Measurements from ENCODE around the gene TRAF3IP1.
"Not testable (repeated sequence)": the region's sequence is repeated elsewhere in the genome, so short reads cannot be mapped to it uniquely, and the experiment has no call there.

TRAF3IP1 gene

DNA sequence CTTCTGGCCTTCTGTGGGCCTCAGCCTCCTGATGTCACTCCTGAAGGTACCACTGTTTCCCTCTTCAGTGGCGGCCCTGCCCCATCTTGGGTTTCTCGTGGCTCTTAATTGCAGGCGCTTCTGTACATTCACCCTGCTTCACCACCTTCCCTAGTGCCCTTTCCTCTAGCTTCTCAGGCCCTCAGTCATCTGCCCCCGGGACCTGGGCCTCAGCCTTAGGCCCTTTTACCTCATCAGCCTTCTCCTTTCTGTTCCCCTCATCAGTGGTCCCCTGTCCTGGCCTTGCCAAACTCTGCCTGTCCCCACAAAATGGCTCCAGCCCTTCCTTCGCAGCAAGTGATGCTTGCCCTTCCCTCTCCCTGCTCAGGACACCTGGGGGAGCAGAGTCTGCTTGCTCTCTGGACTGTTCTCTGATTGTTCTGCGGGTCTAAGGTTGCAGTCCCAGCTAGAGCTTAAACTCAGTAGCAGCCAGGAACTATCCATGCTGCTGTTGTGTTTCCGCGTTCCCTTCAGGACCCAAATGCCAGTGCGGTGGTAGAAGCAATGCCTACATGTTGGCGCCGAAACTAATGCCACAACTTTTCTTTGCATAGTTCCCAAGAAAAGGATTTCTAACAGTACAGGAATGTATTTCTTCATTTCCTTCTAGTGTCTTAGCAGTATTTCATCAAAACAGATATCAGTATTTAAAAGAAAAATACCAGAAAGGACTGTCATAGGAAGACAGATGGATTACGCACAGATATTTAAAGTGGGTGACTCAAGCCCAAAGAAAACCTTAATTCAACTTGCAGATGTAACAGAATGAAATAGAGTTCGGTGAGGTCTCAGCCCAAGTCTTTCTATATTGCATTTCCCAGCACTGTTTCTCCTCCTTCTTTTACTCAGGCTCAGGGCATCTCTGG, 113.9 kb downstream of the TRAF3IP1 start:
- DNase-seq: no peak

DNA sequence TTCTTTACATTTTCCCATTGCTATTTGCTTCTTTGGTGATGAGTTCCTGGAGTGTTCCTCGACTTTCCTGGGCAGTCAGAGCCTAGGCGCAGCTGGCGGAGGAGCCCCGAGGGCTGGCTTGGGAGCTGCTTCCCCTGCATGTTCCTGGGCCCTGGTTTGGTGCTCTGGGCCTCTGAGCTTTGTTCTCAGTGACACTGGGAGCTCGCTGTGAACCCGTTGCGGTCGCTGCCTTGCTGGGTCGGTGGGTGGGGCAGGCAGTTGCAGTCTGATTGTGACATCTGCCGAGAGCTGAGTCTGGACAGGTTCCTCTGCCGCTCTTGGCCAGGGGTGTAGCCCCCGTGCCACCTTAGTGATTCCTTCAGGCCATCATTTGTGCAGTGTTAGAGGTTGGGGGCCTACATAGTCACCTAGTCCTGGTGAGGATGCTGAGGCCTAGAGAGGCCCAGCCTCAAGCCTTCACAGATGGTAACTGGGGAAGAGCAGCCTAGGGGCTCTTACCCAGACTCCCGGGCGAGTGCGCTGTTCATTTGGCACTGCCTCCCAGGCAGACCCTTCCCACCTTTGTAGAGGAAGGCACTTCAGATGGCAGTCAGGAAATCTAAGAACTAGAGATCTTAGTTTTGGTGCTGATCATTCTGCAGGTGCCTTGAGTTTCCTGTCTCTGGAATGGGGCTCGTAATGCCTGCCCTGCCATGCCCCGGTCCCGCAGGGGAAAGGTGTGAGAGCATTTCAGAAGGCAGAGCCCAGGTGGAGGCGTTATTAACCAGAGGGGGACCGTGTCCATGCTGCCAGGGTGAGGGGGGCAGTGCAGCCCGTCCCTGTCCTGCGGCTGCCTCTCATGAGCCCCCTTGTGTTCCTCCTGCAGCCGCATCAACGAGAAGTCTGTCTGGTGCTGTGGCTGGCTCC, 114.8 kb downstream of the TRAF3IP1 start:
- no peak for DNase-seq

DNA sequence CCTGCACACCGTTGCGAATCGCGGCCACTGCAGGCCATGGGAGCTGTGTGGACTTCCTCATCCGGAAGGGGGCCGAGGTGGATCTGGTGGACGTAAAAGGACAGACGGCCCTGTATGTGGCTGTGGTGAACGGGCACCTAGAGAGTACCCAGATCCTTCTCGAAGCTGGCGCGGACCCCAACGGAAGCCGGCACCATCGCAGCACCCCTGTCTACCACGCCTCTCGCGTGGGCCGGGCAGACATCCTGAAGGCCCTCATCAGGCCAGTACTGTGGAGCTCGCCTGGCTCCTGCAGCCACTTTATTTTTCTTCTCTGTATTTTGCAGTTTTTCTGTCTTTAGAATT, 115.4 kb downstream of the TRAF3IP1 start:
- DNase-seq: no peak

DNA sequence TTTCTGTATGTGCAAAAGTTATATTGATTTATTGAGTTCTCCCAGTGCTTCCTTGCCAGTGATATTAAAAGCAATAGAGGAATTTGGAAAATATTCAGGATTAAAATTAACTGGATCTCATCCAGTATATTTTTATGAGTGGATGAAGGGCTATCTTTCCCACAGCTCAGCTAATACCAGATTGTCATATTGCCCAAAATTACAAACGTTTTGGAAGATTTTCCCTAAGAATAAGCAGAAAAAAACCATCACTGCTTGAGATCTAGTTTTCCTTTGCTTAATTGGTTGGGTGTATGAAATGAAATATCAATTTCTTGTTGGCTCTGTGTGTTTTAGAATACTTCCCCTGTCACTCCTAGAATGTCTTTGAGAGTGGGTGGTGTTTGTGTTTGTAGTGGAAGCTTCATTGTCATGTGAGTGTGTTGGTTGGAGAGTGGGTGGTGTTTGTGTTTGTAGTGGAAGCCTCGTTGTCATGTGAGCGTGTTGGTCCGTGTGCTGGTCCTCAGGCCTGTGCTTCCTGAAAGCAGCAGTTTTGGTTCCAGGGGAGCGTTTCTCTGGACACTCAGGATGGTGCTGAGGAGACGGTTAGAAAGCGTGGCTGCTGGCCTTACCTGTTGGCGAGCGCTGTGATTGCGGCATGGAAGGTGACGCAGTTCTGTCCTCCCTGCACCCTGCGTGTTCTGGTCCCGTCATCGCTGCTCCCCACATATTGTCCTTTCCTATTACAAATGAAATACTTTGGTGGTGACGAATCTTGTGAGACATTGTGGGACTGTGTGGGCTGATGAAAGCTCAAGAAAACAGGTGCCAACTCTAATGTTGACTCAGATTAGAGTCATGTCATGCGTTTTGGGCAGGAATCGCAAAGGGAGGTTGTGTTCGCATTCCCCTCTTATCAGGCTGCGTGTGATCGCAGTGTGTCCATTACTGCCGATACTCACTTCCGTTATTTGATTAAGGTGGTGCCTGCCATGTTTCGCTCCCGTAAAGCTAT, 118.8 kb downstream of the TRAF3IP1 start:
- peak; percentile 82 for DNase-seq

DNA sequence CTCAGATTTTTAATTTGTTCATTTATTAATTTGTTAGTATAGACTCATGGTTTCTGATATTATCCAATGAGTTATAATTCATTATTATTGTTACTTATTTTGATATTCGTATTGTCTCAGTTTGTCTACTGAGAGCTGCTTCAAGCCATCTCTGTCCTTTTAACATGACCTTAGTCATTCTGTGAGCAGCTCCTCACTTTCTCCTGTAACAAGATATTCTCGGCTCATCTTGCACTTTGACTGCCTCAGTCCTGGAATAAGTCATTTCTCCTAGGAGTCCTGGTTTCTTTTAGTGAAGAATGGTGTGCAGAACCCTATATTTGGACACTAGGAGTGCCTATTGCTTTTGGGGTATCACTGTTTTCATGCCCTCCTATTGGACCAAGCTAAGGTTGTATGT, 119.6 kb downstream of the TRAF3IP1 start:
- peak; percentile 46 for DNase-seq

DNA sequence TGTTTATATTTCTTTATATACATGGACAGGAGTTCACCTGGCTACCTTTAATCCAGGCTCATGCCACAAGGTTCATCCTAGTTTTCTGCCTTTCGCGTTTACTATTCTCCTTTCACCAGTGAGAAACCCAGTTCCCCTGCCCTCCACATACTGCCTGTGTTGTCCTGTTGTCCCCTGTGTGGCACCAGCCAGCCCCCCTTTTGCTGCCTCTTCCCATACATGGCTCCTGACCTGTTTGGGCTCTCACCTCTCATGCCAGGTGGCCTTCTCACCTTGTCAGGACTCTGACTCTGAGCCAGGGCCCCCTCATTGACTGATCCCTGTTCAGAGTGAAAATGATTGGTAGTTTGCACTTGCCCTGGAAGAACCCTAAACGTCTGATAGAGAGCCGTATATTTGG, 120.0 kb downstream of the TRAF3IP1 start:
- no peak for DNase-seq

DNA sequence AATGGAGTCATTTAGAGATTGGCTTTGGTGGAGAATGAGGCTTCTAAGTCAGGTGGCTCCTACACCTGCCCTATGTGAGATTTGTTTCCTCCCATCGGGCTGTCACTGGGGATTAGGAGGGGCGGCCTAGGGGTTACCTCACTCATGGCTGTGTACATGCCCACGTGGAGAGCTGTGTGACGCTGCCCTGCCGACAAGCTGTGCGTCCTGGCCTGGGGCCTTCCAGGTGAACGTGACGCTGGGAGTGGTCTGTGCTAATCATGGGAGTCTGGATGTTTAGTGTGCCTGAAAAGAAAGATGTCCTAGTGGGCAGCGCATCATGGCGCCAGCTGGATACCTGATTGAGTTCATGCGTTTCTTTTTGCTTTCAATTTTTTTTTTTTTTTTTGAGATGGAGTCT, 120.4 kb downstream of the TRAF3IP1 start:
- no peak for DNase-seq

DNA sequence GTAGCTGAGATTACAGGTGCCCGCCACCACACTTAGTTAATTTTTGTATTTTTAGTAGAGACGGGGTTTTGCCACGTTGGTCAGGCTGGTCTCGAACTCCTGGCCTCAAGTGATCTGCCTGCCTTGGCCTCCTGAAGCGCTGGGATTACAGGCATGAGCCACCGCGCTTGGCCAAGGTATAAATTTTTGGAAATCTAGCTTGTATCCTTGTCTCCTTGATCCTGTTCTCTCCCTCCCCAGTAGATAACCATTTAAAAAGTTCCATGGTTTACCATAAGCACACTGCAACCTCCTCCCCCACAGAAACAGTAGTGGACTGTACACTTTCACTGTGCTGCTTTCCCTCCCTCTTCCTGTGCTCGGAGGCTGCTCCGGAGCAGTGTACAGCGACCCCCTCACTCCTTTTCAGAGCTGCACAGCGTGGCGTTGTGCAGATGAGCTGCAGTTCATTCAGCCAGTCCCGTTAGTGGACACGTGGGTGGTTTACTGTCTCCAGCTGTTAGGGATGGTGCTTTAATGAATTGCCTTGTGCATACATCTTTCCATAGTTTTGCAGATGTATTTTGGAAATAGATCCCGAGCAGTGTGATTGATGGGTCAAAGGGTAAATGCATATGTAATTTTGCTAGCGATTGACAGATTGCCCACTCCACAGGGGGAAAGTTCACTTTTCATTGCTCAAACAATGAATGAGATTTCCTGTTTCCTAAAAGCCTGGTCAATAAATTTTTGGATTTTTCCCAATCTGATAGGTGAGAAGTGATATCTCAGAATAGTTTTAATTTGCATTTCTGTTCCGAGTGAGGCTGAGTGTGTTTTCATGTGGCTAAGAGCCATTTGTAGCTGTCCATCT, 121.2 kb downstream of the TRAF3IP1 start:
- no peak for DNase-seq

DNA sequence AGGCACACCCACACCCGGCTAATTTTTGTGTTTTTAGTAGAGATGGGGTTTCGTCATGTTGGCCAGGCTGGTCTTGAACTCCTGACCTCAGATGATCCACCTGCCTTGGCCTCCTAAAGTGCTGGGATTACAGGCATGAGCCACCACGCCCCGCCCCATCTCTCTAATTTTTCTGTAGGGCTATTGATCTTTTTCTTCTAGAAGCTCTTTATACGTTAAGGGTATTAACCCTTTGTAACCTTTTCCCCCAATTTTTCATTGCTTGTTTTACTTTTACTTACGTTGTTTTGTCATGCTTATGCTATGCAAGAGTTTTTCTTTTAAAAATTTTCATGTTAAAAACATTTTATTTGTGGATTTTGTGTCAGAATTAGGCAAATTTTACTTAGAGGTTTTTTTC, 121.9 kb downstream of the TRAF3IP1 start:
- DNase-seq: not testable (repeated sequence)

DNA sequence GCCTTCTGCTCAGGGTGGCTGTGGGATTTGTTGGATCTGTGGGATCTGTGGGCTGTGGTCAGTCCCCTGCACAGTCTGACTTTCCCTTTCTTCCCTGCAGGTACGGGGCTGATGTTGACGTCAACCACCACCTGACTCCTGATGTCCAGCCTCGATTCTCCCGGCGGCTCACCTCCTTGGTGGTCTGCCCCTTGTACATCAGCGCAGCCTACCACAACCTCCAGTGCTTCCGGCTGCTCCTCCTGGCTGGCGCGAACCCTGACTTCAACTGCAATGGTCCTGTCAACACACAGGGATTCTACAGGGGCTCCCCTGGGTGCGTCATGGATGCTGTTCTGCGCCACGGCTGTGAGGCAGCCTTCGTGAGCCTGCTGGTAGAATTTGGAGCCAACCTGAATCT, 123.9 kb downstream of the TRAF3IP1 start:
- DNase-seq: no peak

DNA sequence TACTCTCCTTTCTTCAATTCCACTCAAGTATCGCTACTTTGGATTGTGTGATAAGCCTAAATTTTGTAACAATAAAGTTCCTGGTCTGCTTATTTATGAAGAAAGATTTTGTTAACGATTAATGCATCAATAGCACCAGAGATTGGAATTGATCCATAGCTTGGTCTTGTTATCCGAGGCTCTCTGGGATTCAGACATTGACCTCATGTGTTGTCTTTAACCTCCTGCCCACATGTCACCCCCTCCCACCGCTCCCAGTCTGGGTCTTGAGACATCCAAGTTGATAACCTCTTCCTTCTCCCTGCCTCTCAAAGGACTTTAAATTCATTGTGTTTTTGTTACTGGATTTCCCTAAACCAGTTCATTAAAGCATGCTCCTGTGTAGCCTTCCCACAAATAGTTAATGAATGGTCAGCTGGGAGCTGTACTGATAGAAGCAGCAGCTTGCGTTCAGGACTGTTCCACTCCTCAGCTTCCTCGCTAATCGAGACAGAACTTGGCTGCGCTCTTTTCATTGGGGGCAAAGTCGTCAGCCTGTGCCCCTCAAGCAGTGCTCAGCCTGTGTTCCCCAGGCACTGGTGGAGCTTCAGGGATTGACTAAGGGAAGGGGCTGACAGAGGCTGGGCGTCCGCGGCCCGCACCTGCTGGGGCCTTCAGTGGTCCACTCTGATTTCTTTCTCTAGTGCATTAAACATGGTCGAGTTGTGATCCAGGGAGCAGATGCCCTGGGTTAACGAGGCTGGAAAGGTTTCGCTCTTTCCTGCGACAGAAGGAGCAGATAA, 125.3 kb downstream of the TRAF3IP1 start:
- DNase-seq: no peak

DNA sequence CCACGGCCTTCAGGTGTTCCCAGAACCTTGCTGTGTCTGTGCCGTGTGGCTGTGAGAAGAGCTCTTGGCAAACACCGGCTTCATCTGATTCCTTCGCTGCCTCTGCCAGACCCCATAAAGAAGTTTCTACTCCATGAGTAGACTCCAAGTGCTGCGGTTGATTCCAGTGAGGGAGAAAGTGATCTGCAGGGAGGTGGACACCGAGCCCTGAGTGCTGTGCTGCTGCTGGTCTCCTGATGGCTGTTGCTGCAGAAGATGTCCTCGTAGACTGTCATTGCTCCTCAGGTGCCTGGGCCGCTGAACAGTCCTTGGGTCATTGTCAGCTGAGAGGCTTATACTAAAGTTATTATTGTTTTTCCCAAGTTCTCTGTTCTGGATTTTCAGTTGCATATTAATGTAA, 126.1 kb downstream of the TRAF3IP1 start:
- DNase-seq: no peak

DNA sequence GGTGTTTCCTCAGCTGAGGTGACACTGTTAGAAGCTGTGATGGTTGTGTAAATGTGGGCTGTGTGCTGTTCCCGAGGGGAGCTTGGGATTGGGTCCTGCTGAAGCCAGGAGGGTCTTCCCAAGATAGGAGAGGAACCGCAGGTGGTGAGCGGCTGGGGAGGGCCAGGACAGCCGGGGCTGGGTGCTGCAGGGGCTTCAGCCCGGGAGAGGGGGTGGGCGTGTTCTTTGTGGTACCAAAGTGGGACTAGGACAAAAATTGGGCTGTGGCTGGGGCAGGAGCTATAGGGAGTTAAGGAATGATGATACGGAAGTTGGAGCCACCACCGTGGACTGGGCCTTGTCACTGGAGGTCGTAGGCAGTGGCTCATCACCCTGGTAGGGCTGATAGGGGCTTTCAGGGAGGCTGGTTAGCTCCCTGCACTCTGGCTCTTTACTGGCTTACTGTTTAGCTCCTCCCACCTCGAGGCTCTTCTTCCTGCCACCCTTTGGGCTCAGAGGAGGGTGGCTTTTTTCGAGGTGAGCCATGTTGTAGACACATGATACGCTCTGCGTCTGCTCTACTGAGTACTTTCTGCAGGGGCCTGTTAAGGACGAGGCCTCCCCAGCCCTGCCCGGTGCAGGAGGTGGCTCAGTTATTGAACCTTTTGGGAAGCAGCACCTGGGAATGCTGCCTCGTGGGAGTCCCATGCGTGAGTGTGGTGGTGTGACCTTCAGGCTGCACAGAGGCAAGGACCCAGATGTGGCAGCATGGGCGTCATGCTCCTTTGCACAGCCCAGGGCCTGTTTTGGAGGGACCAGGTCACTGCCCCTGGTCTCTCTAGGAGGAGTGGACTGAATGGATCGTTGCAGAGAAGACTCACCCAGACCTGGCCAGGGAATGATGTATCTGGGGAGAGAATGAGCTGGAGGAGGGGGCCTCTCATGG, 128.0 kb downstream of the TRAF3IP1 start:
- DNase-seq: no peak

DNA sequence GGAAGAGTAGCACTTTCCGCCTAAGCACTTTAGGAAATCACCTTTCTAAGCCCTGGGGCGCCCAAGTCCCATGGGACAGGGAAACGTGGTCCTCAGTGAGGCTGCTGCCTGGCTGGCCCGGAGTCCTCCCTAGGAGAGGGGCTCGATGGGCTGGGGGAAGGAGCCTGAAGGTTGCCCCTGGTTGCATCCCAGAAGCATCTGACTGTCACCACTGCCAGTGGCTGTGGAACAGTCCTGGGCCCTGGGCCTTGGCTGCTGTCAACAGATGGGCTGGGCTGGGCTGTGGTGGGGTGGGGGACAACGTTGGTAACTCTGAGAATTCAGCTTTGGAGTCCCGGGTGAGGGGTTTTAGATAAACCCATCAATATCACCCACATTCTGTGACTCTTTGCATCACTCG, 128.9 kb downstream of the TRAF3IP1 start:
- no peak for DNase-seq

DNA sequence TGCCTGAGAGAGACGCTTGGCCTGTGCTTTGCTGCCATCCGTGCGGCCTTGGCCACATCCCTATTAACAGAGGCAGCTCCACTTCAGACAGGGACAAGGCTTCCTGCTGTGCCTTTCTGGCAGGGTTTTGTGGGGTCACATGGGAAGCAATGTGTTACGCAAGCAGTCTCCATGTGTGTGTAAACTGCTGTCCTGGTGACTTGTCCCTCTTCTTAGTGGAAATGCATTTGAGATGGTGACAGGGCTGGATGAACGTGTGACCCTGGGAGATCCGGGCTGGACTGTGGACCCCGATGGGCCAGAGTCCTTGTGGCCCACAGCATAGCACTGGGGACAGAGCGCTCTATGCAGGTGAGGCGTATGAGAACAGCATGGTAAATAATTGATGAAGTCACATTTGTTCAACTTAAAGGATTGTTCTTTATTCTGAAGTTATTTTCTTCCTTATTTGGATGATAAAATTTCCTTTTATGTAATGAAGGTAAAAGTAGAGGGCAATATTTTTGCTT, 129.6 kb downstream of the TRAF3IP1 start:
- no peak for DNase-seq

DNA sequence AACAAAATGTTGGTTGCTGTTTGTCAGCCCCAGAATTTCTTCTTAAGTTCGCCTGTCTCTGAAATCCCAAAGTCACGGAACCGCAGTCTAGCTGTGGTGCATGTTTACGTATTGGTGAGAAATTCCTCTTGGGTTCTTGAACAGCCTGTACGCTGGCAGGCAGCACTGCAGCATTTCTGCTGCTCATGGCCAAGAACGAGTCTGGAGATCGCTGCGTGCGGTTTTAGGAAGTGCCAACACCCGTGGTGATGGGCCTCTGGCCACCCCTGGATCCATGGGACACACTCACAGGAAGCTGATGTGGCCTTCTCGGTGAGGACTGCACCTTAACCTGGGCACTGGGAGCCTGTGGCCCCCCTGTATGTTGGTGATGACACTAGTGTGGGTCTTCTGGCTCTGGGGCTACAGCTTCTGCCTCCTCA, 130.1 kb downstream of the TRAF3IP1 start:
- DNase-seq: no peak
